Measurements from ENCODE around the gene RHOA. TPM values are rescaled to one million over a fixed set of nuclear protein-coding genes. Genes with fewer than 3 reads are reported as not detected.

The RHOA gene
- total and polyA plus RNA-seq, 2 of the 4 experiments (the other 2 are of a cell fraction): 383 to 879 TPM

DNA sequence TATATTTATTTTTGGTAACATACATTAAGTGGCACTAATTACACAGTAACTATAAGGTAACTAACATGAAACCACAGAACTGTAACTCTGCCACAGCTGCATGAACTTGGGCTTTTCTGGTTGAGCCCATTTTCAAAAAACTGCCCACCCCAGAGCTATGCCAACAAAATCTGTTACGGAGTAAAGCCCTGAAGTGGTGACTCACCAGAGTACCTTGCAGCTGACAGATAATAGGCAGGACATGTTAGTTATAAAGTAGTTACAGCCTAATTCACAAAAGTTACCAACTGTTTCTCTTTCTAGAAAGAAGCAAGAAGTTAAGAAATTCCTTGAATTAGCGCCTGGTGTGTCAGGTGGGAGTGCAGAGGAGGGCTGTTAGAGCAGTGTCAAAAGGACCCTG is 52.2 kb downstream of the RHOA start:
- peaks cover 28 to 63% of the 10 kb centered on the region in 2 experiments for H3K79me1 ChIP-seq (ENCODE audit: low read depth in 1 of 2, low read length in 2 of 2)
- ChIA-PET POLR2A (ENCODE audit: unreplicated experiment) (no interaction called here), CTCF (no interaction called here)
- H3K56ac ChIP-seq (ENCODE audit: extremely low read depth, insufficient read depth, low read length): 0 out of 2 replicates have a peak overlapping the region, but pooled peaks have one; percentile 7
- no peak overlapping the region for H2AK5ac ChIP-seq (ENCODE audit: low read depth, low read length)
- H2AK9ac ChIP-seq (replicated peaks; ENCODE audit: low read depth, low read length, poor library complexity): no peak overlapping the region
- ATAC-seq (ENCODE audit: low read depth) (no peak), DNase-seq (peak; percentile 56)
- H3K4me3 ChIP-seq (ENCODE audit: insufficient read depth, low read depth, low read length): no peak overlapping the region
- WGBS, 2 experiments (ENCODE audit: extremely low coverage in 2 of 2, insufficient read length in 1 of 2): 100% methylated on average over 1 of the region's 2 CpGs; no CpG with 5 or more reads in 1 of the 2 experiments
- no peak overlapping the region for H2AFZ ChIP-seq (replicated peaks; ENCODE audit: low read length, poor library complexity)
- H3K36me3 ChIP-seq (ENCODE audit: control insufficient read depth, insufficient read depth, low read length): peaks cover 44% of the 10 kb centered on the region
- in situ Hi-C loops (cut with MboI; ENCODE audit: low sequenced_read_pairs): no loop called here
- H3K4ac ChIP-seq (ENCODE audit: low read depth, low read length): peak overlapping the region; percentile 28; the same call in 1 of the 2 replicates
- no peak overlapping the region for H3K9ac ChIP-seq (ENCODE audit: low read depth, low read length)
- no peak overlapping the region for H2BK20ac ChIP-seq (ENCODE audit: low read depth, low read length)
- H3K9me3 ChIP-seq (ENCODE audit: control insufficient read depth, insufficient read depth, low read length): no peaks in the 10 kb centered on the region
- H2BK120ac ChIP-seq (ENCODE audit: low read depth, low read length): no peak overlapping the region
- H4K20me1 ChIP-seq (ENCODE audit: insufficient read depth, low read length): peaks cover 34% of the 10 kb centered on the region
- H3K14ac ChIP-seq (replicated peaks; ENCODE audit: low read depth, low read length): no peak overlapping the region
- TSS peak; percentile 85 for BruUV-seq (replicated peaks)
- no peak overlapping the region for H3K18ac ChIP-seq (ENCODE audit: low read depth, low read length)
- intact Hi-C loops (cut with micrococcal nuclease): no loop called here
- TF ChIP-seq FOS (IDR thresholded peaks at IDR 0.05; ENCODE audit: low read depth, low read length): peak; percentile 55; the same call in 1 of the 2 replicates
- no peak for TF ChIP-seq SMC3 (IDR thresholded peaks at IDR 0.05; ENCODE audit: low read depth, low read length)
- peak overlapping the region; percentile 32; the same call in 1 of the 2 replicates for H3K27ac ChIP-seq (ENCODE audit: insufficient read depth, low read length)
- H3K23ac ChIP-seq (ENCODE audit: low read depth, low read length): no peak overlapping the region
- H4K8ac ChIP-seq (ENCODE audit: low read depth in 2 of 2, low read length in 2 of 2): no peak overlapping the region; a peak in 2 of 4 replicates
- peak overlapping the region; percentile 64 for H2BK5ac ChIP-seq (ENCODE audit: low read depth, low read length, poor library complexity, severe bottlenecking)
- H3K9me1 ChIP-seq (ENCODE audit: insufficient read depth, low read length): 0 out of 2 replicates have a peak, but pooled peaks cover 7% of the 10 kb centered on the region
- H4K5ac ChIP-seq (ENCODE audit: low read depth, low read length): no peak overlapping the region
- peaks cover 29% of the 10 kb centered on the region for H3K4me1 ChIP-seq (ENCODE audit: control insufficient read depth, insufficient read depth, low read length)
- dilution Hi-C loops (cut with HindIII; ENCODE audit: low sequenced_read_pairs, unreplicated experiment): no loop called here
- no peak overlapping the region for H3K4me2 ChIP-seq (ENCODE audit: low read depth, low read length)
- H3K27me3 ChIP-seq (ENCODE audit: control insufficient read depth, insufficient read depth, low read length): no peaks in the 10 kb centered on the region
- no peak overlapping the region for H4K91ac ChIP-seq (ENCODE audit: insufficient read depth, low read depth, low read length)
- H2BK15ac ChIP-seq (ENCODE audit: low read depth, low read length): no peak overlapping the region; the same call in 2 of the 3 replicates

Data from IMR-90 (cell line).